HG02678 (cell line): Measurements from ENCODE around the gene PCDHGB6.
"Not testable (repeated sequence)": the region's sequence is repeated elsewhere in the genome, so short reads cannot be mapped to it uniquely, and the experiment has no call there.

Experiments
- ATAC-seq: cut with Tn5 transposase; IDR thresholded peaks from one replicate; pipeline ENCODE4 v1.9.1; 2021; ENCODE audit warnings: mild to moderate bottlenecking, moderate library complexity; ENCODE audit not compliant: unreplicated experiment

The PCDHGB6 gene

GRCh38 chr5:141407790-141408505 lies at the start of gene PCDHGB6:
Gene PCDHGB6, plus strand, starts transcription at chr5:141408021. Its CDS starts 182 bp downstream, at chr5:141408203.
- ATAC-seq = peak; percentile 78

- peak; percentile 73 for ATAC-seq
These were observed 47.9 kb upstream of the PCDHGB6 start, which contains the start of gene PCDHGB2 for GRCh38 chr5:141359790-141360426. Gene PCDHGB2, plus strand, starts transcription at chr5:141359994. Its CDS starts 142 bp downstream, at chr5:141360136.

- ATAC-seq = no peak
These were observed 47.1 kb upstream of the PCDHGB6 start for GRCh38 chr5:141360685-141361084.

- no peak for ATAC-seq
These were observed 45.1 kb upstream of the PCDHGB6 start for GRCh38 chr5:141362719-141363118.

- ATAC-seq = no peak
These were observed 43.7 kb upstream of the PCDHGB6 start, which contains the start of gene PCDHGA5 for GRCh38 chr5:141363952-141364660. Gene PCDHGA5, plus strand, starts transcription at chr5:141364162. Its CDS starts 169 bp downstream, at chr5:141364331.

GRCh38 chr5:141366016-141366896 lies 41.6 kb upstream of the PCDHGB6 start:
- ATAC-seq = no peak

GRCh38 chr5:141369994-141370848 lies 37.6 kb upstream of the PCDHGB6 start, which contains the start of gene PCDHGB3:
Gene PCDHGB3, plus strand, starts transcription at chr5:141370242. Its CDS starts 153 bp downstream, at chr5:141370395.
- ATAC-seq = peak; percentile 90

GRCh38 chr5:141371572-141372475 lies 36.0 kb upstream of the PCDHGB6 start:
- no peak for ATAC-seq

GRCh38 chr5:141373673-141374317 lies 34.0 kb upstream of the PCDHGB6 start, which contains the start of gene PCDHGA6:
Gene PCDHGA6, plus strand, starts transcription at chr5:141373891. Its CDS starts 193 bp downstream, at chr5:141374084.
- no peak for ATAC-seq

- ATAC-seq = no peak
These were observed 33.2 kb upstream of the PCDHGB6 start for GRCh38 chr5:141374627-141375026.

GRCh38 chr5:141375444-141376155 lies 32.2 kb upstream of the PCDHGB6 start:
- ATAC-seq = not testable (repeated sequence)

- no peak for ATAC-seq
These were observed 25.1 kb upstream of the PCDHGB6 start, which contains the start of gene PCDHGA7 for GRCh38 chr5:141382469-141383294. Gene PCDHGA7, plus strand, starts transcription at chr5:141382742. Its CDS starts 158 bp downstream, at chr5:141382900.

GRCh38 chr5:141383345-141383744 lies 24.5 kb upstream of the PCDHGB6 start:
- no peak for ATAC-seq

GRCh38 chr5:141384471-141385267 lies 23.2 kb upstream of the PCDHGB6 start:
- ATAC-seq = no peak

GRCh38 chr5:141387557-141388311 lies 20.1 kb upstream of the PCDHGB6 start, which contains the start of gene PCDHGB4:
Gene PCDHGB4, plus strand, starts transcription at chr5:141387698. Its CDS starts 187 bp downstream, at chr5:141387885.
- ATAC-seq = not testable (repeated sequence)
